Measurements from ENCODE around the gene NAGPA. TPM values are rescaled to one million over a fixed set of nuclear protein-coding genes. Genes with fewer than 3 reads are reported as not detected.

NAGPA gene
- total and polyA plus RNA-seq, 2 of the 13 experiments (the other 11 are each of a cell fraction or from before 2014, with no cell fraction given): 27.1 to 60.3 TPM

GRCh38 chr16:5036228-5037156 lies 2.8 kb upstream of the NAGPA start (continued):
- peak; percentile 48 for TF ChIP-seq ZMYM4 (CRISPR knock-in tag; IDR thresholded peaks at IDR 0.05)
- TF ChIP-seq SYNCRIP (IDR thresholded peaks at IDR 0.05; ENCODE audit: insufficient read depth, low read depth, low read length): no peak
- TF ChIP-seq ZFP1 (CRISPR knock-in tag; IDR thresholded peaks at IDR 0.05): no peak
- TF ChIP-seq SIX4 (CRISPR knock-in tag; IDR thresholded peaks at IDR 0.05): 0 out of 2 replicates have a peak, but pooled peaks have one; percentile 8
- TF ChIP-seq KAT7 (CRISPR knock-in tag; IDR thresholded peaks at IDR 0.05; ENCODE audit: borderline replicate concordance): peak; percentile 83; the same call in 1 of the 2 replicates
- no peak; the same call in 1 of the 2 replicates for TF ChIP-seq ZFP37 (CRISPR knock-in tag; IDR thresholded peaks at IDR 0.05; ENCODE audit: borderline replicate concordance)
- peak; percentile 68 for TF ChIP-seq HNRNPH1 (optimal IDR thresholded peaks at IDR 0.05; ENCODE audit: low read depth, low read length)
- TF ChIP-seq ZBTB40 (IDR thresholded peaks at IDR 0.05): no peak
- TF ChIP-seq ZBTB40 (CRISPR knock-in tag; IDR thresholded peaks at IDR 0.05): peak; percentile 71
- TF ChIP-seq YEATS2 (CRISPR knock-in tag; IDR thresholded peaks at IDR 0.05; ENCODE audit: borderline replicate concordance): peak; percentile 44
- peak; percentile 60; the same call in 1 of the 2 replicates for TF ChIP-seq ZMYM2 (CRISPR knock-in tag; IDR thresholded peaks at IDR 0.05)
- 0 out of 2 replicates have a peak, but pooled peaks have one; percentile 20 for TF ChIP-seq TBX2 (CRISPR knock-in tag; IDR thresholded peaks at IDR 0.05; ENCODE audit: borderline replicate concordance)
- no peak for TF ChIP-seq ZNF614 (CRISPR knock-in tag; IDR thresholded peaks at IDR 0.05; ENCODE audit: borderline replicate concordance)
- TF ChIP-seq NCOA2 (CRISPR knock-in tag; IDR thresholded peaks at IDR 0.05): peak; percentile 18; the same call in 1 of the 2 replicates
- TF ChIP-seq ZNF788 (CRISPR knock-in tag; IDR thresholded peaks at IDR 0.05; ENCODE audit: borderline replicate concordance): peak; percentile 33; the same call in 1 of the 2 replicates
- TF ChIP-seq HMGXB4 (CRISPR knock-in tag; IDR thresholded peaks at IDR 0.05; ENCODE audit: borderline replicate concordance in 1 of 2, low read depth in 1 of 2): peak in 1 of 2 experiments; percentile 31; a peak in 1 of 4 replicates
- 0 out of 2 replicates have a peak, but pooled peaks have one; percentile 60 for TF ChIP-seq ZNF33A (CRISPR knock-in tag; IDR thresholded peaks at IDR 0.05; ENCODE audit: borderline replicate concordance)
- TF ChIP-seq ZNF792 (CRISPR knock-in tag; IDR thresholded peaks at IDR 0.05): peak; percentile 53; the same call in 1 of the 2 replicates

All from HepG2 (cell line).